K562 (cell line): Measurements from ENCODE around the gene VWA8. TPM values are rescaled to one million over a fixed set of nuclear protein-coding genes. Genes with fewer than 3 reads are reported as not detected.

Experiments used
- ATAC-seq: fragments of 200-7000 bp; cut with Tn5 transposase; 3 replicates; pipeline ENCODE4 v1.9.1; 2020; ENCODE audit warnings: moderate library complexity
- BruUV-seq: library from RNA; stranded (reverse); fragments of 400-500 nt; replicated peaks from 2 replicates; lab custom pipeline; 2021; lab: Mats Ljungman, UMichigan
- CTCF ChIA-PET: fragments of 300-600 bp; formaldehyde crosslinking; extraction: SDS; loops from one replicate; lab custom pipeline; 2021; ENCODE audit warnings: low intra/inter-chr PET ratio; lab: Yijun Ruan, JAX
- POLR2A ChIA-PET: fragments of 300-600, 350-650 bp; sonication (Branson Sonifier 250); formaldehyde crosslinking; extraction: SDS; loops from one replicate; lab custom pipeline; 2021; ENCODE audit warnings: antibody characterized with exemption, inconsistent platforms; lab: Yijun Ruan, JAX
- DNase-seq, 4 experiments: peaks; one replicate each; pipeline versions ENCODE4 v3.0.0 to v3.0.0-alpha.2; 2011 to 2018; ENCODE audit warnings: low spot score in 3 of 4, mixed read lengths in 3 of 4; ENCODE audit errors: extremely low read depth in 1 of 4
- FAIRE-seq: peaks from 2 replicates; lab custom pipeline; 2011; peaks lifted over from hg19 to GRCh38; lab: Jason Lieb, UNC
- H2AFZ ChIP-seq: 2 replicates; pipeline ENCODE4 v1.6.0; 2011; ENCODE audit warnings: low read depth, low read length, control low read depth, inconsistent platforms
- H3K27ac ChIP-seq: fragments of 200-600 bp; 3 replicates; pipeline ENCODE4 v1.8.0; 2011; ENCODE audit warnings: low read depth, mild to moderate bottlenecking, control low read depth, inconsistent platforms, low read length, moderate library complexity, mixed read lengths; ENCODE audit errors: extremely low read depth
- H3K27me3 ChIP-seq, 2 experiments: fragments of 300-600 bp in 1 of 2; 2 replicates in 1 of 2; 3 replicates in 1 of 2; pipeline versions ENCODE4 v1.6.0 to v1.8.0; 2011; ENCODE audit warnings: inconsistent platforms in 2 of 2, low read length in 2 of 2, mild to moderate bottlenecking in 1 of 2, mixed read lengths in 1 of 2, moderate library complexity in 1 of 2; ENCODE audit not compliant: control insufficient read depth in 2 of 2, insufficient read depth in 2 of 2
- H3K36me3 ChIP-seq: fragments of 300-600 bp; 3 replicates; pipeline ENCODE4 v1.8.0; 2011; ENCODE audit warnings: mild to moderate bottlenecking, low read length, inconsistent platforms; ENCODE audit not compliant: control insufficient read depth, insufficient read depth
- H3K4me1 ChIP-seq, 2 experiments: fragments of 200-600 bp in 1 of 2; replicated peaks in 1 of 2; 2 replicates in 1 of 2; 3 replicates in 1 of 2; pipeline versions ENCODE4 v1.5.1 to v1.8.0; 2011; ENCODE audit warnings: inconsistent platforms in 2 of 2, low read length in 2 of 2, mild to moderate bottlenecking in 1 of 2, mixed read lengths in 1 of 2, moderate library complexity in 1 of 2; ENCODE audit not compliant: control insufficient read depth in 2 of 2, insufficient read depth in 2 of 2
- H3K4me2 ChIP-seq: 2 replicates; pipeline ENCODE4 v1.6.1; 2011; ENCODE audit warnings: low read length, control low read depth, inconsistent platforms, mixed read lengths; ENCODE audit not compliant: insufficient read depth
- H3K4me3 ChIP-seq: fragments of 200-600 bp; sonication (generic), shearing (Covaris generic); 2 replicates; pipeline ENCODE4 v1.5.1; 2016; ENCODE audit warnings: control low read depth, inconsistent platforms
- H3K79me2 ChIP-seq: fragments of 200-600 bp; 3 replicates; pipeline ENCODE4 v1.8.0; 2011; ENCODE audit warnings: low read length, inconsistent platforms; ENCODE audit not compliant: control insufficient read depth, insufficient read depth
- H3K9ac ChIP-seq, 2 experiments: 2 replicates each; pipeline versions ENCODE4 v1.6.0 to v1.6.1; 2011; ENCODE audit warnings: low read depth in 2 of 2, low read length in 2 of 2, control low read depth in 1 of 2, inconsistent platforms in 1 of 2, mild to moderate bottlenecking in 1 of 2, mixed read lengths in 1 of 2; ENCODE audit not compliant: insufficient read depth in 1 of 2
- H3K9me1 ChIP-seq: one replicate; pipeline ENCODE4 v1.6.0; 2011; ENCODE audit warnings: inconsistent platforms, mild to moderate bottlenecking, low read length, moderate library complexity; ENCODE audit not compliant: control insufficient read depth, insufficient read depth
- H3K9me3 ChIP-seq: replicated peaks from 2 replicates; pipeline ENCODE4 v1.5.1; 2011; ENCODE audit warnings: low read depth, low read length, inconsistent platforms; ENCODE audit not compliant: control insufficient read depth, insufficient read depth
- H4K20me1 ChIP-seq: replicated peaks from 2 replicates; pipeline ENCODE4 v1.6.1; 2011; ENCODE audit warnings: low read length, inconsistent platforms, mixed read lengths; ENCODE audit not compliant: control insufficient read depth, insufficient read depth
- LARP7 ChIP-seq: fragments of 450-650 bp; IDR thresholded peaks from 2 replicates; pipeline ENCODE4 v1.6.1; 2016
- RAD21 ChIP-seq, 2 experiments: fragments of 250-450 bp in 1 of 2; fragments of 450-650 bp in 1 of 2; sonication (Bioruptor Pico) in 1 of 2; formaldehyde crosslinking in 1 of 2; IDR thresholded peaks in 1 of 2; conservative IDR thresholded peaks in 1 of 2; 2 replicates each; pipeline versions ENCODE4 v1.4.0 to v1.8.0; 2020 to 2022; ENCODE audit warnings: mild to moderate bottlenecking in 2 of 2, moderate library complexity in 1 of 2
- TAF1 ChIP-seq: IDR thresholded peaks from 2 replicates; pipeline ENCODE4 v1.6.1; 2011; ENCODE audit warnings: mild to moderate bottlenecking, low read length, moderate library complexity; ENCODE audit not compliant: insufficient read depth, control insufficient read depth, severe bottlenecking; ENCODE audit errors: extremely low read depth
- ZNF282 ChIP-seq: sonication (generic); formaldehyde crosslinking; IDR thresholded peaks from 2 replicates; pipeline ENCODE4 v1.8.1; 2023; ENCODE audit warnings: missing genetic modification reagents
- WGBS: fragments of 100-300 bp; shearing (Covaris generic); methylation state at CpG from one replicate; pipeline ENCODE4 v1.1.6; 2016; ENCODE audit warnings: low coverage, mixed read lengths; ENCODE audit not compliant: insufficient coverage; ENCODE audit errors: missing lambda C conversion rate; 5-methylcytosine and 5-hydroxymethylcytosine counted together
- in situ Hi-C: fragments of 300-500 bp; cut with MboI; formaldehyde crosslinking; loops from 4 replicates; pipeline ENCODE4 v1.15.0; 2018; ENCODE audit warnings: inconsistent platforms, mixed read lengths
- intact Hi-C: fragments of 100-400 bp; cut with micrococcal nuclease; formaldehyde crosslinking; loops from 2 replicates; pipeline ENCODE4 v1.14.2; 2022
- polyA plus RNA-seq, 8 experiments: library from polyadenylated mRNA; depleted of rRNA in 4 of 8; stranded (reverse) in 5 of 8; unstranded in 3 of 8; fragments of >200 nt; fragmentation: Nextera tagmentation in 2 of 8; fragmentation: Illumina TruSeq in 1 of 8; extraction: Ambion mirVana in 2 of 8; extraction: Trizol in 1 of 8; gene quantifications; 2 replicates each; pipeline versions ENCODE4 v1.2.1 to v1.2.3, GENCODE V29; 2011 to 2014; ENCODE audit warnings: inconsistent platforms in 1 of 8, missing spikeins in 1 of 8
- total RNA-seq, 7 experiments: library from RNA; depleted of rRNA in 6 of 7; stranded (reverse); fragments of >200 nt in 6 of 7; fragmentation: Illumina TruSeq in 2 of 7; extraction: Trizol in 2 of 7; gene quantifications; 2 replicates each; pipeline versions ENCODE4 v1.2.1 to v1.2.3, GENCODE V29; 2011 to 2021; ENCODE audit warnings: low replicate concordance in 1 of 7
- TF ChIP-seq, protein P1 (sequence below): fragments of 450-650 bp; formaldehyde crosslinking; IDR thresholded peaks from 2 replicates; pipeline ENCODE4 v1.4.0; 2022; ENCODE audit warnings: missing genetic modification characterization
- TF ChIP-seq, protein P2 (sequence below): IDR thresholded peaks from 2 replicates; pipeline ENCODE4 v1.6.1; 2012; ENCODE audit warnings: low read depth, low read length, improper control_type of control experiment, borderline replicate concordance

The VWA8 gene
- total and polyA plus RNA-seq, 9 of the 15 experiments (the other 6 are each of a cell fraction or from before 2014, with no cell fraction given): 2.1 to 18.5 (median 13.3) TPM

DNA sequence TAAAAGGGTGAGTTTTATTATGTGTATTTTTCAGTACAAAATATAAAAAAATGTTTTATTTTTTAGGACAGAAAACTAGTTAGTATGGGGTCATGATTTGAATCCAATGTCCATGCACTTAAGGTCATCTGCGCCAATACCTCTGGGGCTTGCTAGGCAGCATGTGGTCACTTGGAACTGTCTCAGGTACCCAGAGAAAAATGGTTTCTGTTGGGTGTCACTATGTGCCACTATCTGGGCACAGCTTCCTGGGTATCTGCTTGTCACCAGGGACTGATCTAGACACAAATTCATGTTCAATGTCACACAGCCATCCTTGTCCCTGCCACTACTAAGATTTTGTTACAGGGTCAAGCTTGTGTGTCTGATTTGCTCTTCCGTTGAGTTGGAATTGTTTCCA, 403.2 kb downstream of the VWA8 start (continued):
- TF ChIP-seq, protein P1, sequence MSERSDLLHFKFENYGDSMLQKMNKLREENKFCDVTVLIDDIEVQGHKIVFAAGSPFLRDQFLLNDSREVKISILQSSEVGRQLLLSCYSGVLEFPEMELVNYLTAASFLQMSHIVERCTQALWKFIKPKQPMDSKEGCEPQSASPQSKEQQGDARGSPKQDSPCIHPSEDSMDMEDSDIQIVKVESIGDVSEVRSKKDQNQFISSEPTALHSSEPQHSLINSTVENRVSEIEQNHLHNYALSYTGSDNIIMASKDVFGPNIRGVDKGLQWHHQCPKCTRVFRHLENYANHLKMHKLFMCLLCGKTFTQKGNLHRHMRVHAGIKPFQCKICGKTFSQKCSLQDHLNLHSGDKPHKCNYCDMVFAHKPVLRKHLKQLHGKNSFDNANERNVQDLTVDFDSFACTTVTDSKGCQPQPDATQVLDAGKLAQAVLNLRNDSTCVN (CRISPR knock-in tag): no peak

DNA sequence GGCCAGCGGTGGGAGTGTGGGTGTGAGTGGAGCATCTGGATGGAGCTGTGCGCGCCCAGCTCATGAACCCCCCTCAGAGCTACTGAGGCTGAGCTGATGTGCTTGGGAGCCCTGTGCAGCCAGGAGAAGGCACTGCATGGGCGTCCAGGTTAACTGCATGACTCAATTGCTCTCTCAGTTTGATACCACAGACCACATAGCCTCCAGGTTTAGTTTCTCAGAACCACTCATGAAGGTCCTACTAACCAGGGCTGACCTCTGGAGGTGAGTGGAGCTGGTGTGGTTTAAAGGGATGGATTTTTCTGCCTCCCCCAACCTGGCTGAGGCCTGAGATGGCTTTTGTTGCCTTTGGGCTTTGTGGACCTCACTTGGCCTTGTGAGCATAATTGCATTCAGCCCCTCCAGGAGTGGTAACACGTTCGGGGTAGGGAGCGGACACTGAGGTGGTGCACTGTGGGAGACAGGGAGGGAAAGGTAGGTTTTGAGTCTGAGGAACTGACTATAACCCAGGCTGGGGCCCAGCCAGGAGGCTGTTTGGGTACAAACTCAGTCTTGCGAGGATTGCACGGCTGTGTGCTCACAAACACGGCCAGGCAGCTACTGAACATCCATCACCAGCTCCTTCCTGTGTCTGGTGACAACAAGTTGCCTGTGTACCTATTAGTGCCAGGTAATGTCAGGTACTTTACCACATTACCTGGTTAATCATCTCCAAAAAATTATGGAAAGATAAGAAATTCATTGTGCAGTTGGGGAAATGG, 406.1 kb downstream of the VWA8 start:
- in situ Hi-C loops: no loop called here

More for the DNA sequence above, 406.1 kb downstream of the VWA8 start:
- H4K20me1 ChIP-seq: no peaks in the 10 kb centered on the region
- TF ChIP-seq LARP7 (no peak), TAF1 (no peak), RAD21 (CRISPR knock-in tag; conservative IDR thresholded peaks at IDR 0.05 in 1 of 2, IDR thresholded peaks at IDR 0.05 in 1 of 2) (peak in 1 of 2 experiments; percentile 18; a peak in 1 of 4 replicates), ZNF282 (CRISPR knock-in tag) (no peak)
- TF ChIP-seq, protein P2, sequence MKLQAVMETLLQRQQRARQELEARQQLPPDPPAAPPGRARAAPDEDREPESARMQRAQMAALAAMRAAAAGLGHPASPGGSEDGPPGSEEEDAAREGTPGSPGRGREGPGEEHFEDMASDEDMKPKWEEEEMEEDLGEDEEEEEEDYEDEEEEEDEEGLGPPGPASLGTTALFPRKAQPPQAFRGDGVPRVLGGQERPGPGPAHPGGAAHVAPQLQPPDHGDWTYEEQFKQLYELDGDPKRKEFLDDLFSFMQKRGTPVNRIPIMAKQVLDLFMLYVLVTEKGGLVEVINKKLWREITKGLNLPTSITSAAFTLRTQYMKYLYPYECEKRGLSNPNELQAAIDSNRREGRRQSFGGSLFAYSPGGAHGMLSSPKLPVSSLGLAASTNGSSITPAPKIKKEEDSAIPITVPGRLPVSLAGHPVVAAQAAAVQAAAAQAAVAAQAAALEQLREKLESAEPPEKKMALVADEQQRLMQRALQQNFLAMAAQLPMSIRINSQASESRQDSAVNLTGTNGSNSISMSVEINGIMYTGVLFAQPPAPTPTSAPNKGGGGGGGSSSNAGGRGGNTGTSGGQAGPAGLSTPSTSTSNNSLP: no peak
- TF ChIP-seq, all 486 proteins: peak for 1
- ChIA-PET CTCF (no interaction called here), POLR2A (no interaction called here)
- no peak overlapping the region for H3K9ac ChIP-seq
- intact Hi-C loops: loop anchor here (1.0 kb wide), 1 partner anchor 90 kb away; no protein-coding TSS in a partner anchor
- BruUV-seq: no TSS peak
- no peaks in the 10 kb centered on the region; a peak in 1 of 5 replicates for H3K4me1 ChIP-seq
- H3K4me3 ChIP-seq: no peak overlapping the region
- H3K9me3 ChIP-seq: no peaks in the 10 kb centered on the region
- peaks cover 0 to 15% of the 10 kb centered on the region in 2 experiments; a peak in 2 of 5 replicates for H3K27me3 ChIP-seq
- no peaks in the 10 kb centered on the region for H3K79me2 ChIP-seq
- ATAC-seq (no peak), DNase-seq (no peak), FAIRE-seq (no peak)
- WGBS: 38% methylated on average over 7 of the region's 10 CpGs
- no peak overlapping the region for H2AFZ ChIP-seq
- H3K9me1 ChIP-seq: no peaks in the 10 kb centered on the region
- no peak overlapping the region for H3K4me2 ChIP-seq
- H3K27ac ChIP-seq: no peak overlapping the region
- H3K36me3 ChIP-seq: no peaks in the 10 kb centered on the region
